ENCODE measurements around the gene SMOC2. TPM values are rescaled to one million over a fixed set of nuclear protein-coding genes. Genes with fewer than 3 reads are reported as not detected.
A peak's percentile ranks its signal among the peaks of the same experiment; 100 is the strongest.

SMOC2 gene
- total RNA-seq, 4 donors from 2014 or later: 5.8 to 14.5 (median 9.0) TPM

DNA sequence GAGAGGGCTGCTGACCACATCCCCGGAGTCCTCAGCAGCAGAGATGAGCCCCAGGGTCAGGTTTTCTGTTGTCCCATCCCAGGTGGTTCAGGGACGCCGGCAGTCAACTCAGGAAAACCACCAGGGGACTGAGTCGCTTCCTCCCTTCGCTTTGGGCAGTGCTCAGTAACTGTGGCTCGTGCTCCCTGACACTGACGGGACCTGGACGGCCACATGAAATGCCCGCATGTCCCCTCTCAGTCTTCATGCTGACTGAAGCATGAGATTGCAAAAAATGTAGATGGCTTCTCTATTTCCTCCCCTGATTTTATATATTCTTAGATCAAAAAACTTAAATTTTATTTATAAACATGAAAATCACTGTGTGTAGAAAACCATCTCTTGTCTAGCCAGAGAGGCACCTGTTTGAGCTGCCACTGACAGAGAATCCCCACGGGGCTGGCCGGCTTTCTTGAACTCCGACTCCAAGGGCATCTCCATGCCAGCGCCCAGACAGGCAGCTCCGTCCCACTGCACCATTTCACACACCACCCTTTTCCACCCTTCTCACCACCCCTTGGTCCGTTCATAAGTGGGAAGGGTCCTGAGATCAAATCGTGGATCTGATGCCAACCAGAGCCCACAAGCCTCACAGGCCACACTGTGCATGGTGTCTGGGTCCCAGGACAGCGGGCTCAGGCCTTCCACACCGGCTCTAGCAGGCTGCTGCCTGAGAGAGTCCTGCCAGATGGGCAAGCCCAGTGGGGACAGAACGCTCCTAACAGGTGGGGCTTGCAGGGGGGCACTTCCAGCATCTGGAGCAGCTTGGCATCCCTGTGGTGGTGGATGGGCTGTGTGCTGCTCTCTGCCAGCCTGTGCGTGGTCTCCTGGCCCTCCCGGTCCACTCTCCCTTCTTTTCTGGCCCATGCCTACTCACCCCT lies 98.2 kb downstream of the SMOC2 start:
- no peaks in the 10 kb centered on the region for H3K4me1 ChIP-seq
- 80 to 83% methylated on average over 1 to 21 of the region's 21 CpGs for WGBS, 2 donors (ENCODE audit: low coverage in 1 of 2)
- DNase-seq: no peak
- no peak overlapping the region for H3K27ac ChIP-seq
- no peaks in the 10 kb centered on the region for H3K27me3 ChIP-seq
- TF ChIP-seq POLR2AphosphoS5 (IDR thresholded peaks at IDR 0.05) (no peak), POLR2A (IDR thresholded peaks at IDR 0.05) (no peak), EP300 (IDR thresholded peaks at IDR 0.05; ENCODE audit: low read depth) (no peak)
- TF ChIP-seq, protein P1, sequence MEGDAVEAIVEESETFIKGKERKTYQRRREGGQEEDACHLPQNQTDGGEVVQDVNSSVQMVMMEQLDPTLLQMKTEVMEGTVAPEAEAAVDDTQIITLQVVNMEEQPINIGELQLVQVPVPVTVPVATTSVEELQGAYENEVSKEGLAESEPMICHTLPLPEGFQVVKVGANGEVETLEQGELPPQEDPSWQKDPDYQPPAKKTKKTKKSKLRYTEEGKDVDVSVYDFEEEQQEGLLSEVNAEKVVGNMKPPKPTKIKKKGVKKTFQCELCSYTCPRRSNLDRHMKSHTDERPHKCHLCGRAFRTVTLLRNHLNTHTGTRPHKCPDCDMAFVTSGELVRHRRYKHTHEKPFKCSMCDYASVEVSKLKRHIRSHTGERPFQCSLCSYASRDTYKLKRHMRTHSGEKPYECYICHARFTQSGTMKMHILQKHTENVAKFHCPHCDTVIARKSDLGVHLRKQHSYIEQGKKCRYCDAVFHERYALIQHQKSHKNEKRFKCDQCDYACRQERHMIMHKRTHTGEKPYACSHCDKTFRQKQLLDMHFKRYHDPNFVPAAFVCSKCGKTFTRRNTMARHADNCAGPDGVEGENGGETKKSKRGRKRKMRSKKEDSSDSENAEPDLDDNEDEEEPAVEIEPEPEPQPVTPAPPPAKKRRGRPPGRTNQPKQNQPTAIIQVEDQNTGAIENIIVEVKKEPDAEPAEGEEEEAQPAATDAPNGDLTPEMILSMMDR (IDR thresholded peaks at IDR 0.05): no peak
- intact Hi-C loops (cut with DNase I; ENCODE audit: low total_unique reads) (no loop called here), in situ Hi-C loops (cut with MboI; ENCODE audit: low pct_ligation_motif_present in 1 of 4, low pct_unique_long_range_greater_than_20kb in 1 of 4, low sequenced_read_pairs in 3 of 4) (no loop called here)
- no peaks in the 10 kb centered on the region for H3K9me3 ChIP-seq
- H3K36me3 ChIP-seq: no peaks in the 10 kb centered on the region
- H3K4me3 ChIP-seq: no peak overlapping the region

DNA sequence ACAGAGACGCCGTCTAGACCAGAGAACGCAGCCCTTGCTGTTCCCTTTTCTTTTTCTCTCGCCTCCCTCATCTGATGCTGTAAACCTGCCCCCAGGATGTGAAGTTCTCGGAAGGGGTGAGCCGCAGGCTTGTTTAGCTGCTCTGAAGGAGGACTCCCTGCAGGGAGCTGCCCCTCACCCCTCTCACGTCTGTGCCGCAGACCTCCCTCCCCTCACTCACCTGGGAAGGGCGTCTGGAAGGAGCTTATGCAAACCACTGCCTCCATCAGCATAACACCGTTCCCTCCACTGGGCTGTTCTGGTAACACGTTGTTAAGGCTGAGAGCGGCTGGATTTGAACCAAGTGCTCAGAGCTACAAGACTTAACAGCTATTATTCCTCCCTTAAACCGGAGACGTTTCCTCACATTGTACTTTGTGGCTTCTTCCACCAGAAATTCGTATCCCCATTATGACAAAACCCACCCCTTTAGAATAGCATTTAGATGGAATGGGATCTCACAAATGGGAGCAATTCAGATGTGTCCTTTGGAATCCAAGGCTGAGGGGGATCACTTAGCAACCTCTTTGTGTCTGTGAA lies 99.8 kb downstream of the SMOC2 start:
- in situ Hi-C loops (cut with MboI; ENCODE audit: low pct_ligation_motif_present in 1 of 4, low pct_unique_long_range_greater_than_20kb in 1 of 4, low sequenced_read_pairs in 3 of 4) (no loop called here), intact Hi-C loops (cut with DNase I; ENCODE audit: low total_unique reads) (no loop called here)
- Histone ChIP-seq H3K9me3 (no peaks in the 10 kb centered on the region), H3K36me3 (no peaks in the 10 kb centered on the region), H3K27ac (peak overlapping the region in 2 of 4 donors; percentile 36 to 41), H3K27me3 (no peaks in the 10 kb centered on the region), H3K4me1 (no peaks in the 10 kb centered on the region), H3K4me3 (no peak overlapping the region)
- WGBS, 2 donors (ENCODE audit: low coverage in 1 of 2): 60 to 72% methylated on average over 1 to 15 of the region's 15 CpGs
- no peak for TF ChIP-seq POLR2AphosphoS5 (IDR thresholded peaks at IDR 0.05)
- no peak for TF ChIP-seq POLR2A (IDR thresholded peaks at IDR 0.05)
- no peak for TF ChIP-seq EP300 (IDR thresholded peaks at IDR 0.05; ENCODE audit: low read depth)
- DNase-seq: no peak

DNA sequence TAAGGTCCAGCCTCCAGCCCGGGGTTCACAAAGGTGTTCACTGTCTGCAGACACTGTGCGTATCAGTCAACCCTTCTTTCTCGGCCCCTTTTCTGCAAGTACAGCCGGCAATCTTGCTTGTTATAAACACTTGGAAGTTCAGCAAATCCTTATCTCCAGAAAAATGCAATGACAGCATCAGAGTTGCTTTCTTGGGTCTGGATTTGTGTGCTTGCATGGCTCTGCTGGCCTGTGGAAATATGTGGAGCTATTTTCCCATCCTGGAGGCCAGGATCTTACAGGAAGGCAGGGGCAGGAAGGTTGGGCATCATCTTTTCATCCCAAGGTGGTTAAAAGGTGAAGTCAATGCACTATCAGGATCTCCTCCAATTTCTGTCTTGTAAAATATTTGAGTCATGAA lies 100.3 kb downstream of the SMOC2 start:
- 68% methylated on average over 4 of the region's 4 CpGs; no CpG with 5 or more reads in 1 of the 2 donors for WGBS, 2 donors (ENCODE audit: low coverage in 1 of 2)
- H3K4me3 ChIP-seq: no peak overlapping the region
- H3K27ac ChIP-seq: peak overlapping the region in 2 of 4 donors; percentile 36 to 41
- no peaks in the 10 kb centered on the region for H3K4me1 ChIP-seq
- no peak for DNase-seq
- no peaks in the 10 kb centered on the region for H3K9me3 ChIP-seq
- no peaks in the 10 kb centered on the region for H3K27me3 ChIP-seq
- intact Hi-C loops (cut with DNase I; ENCODE audit: low total_unique reads): no loop called here
- no peaks in the 10 kb centered on the region for H3K36me3 ChIP-seq
- in situ Hi-C loops (cut with MboI; ENCODE audit: low pct_ligation_motif_present in 1 of 4, low pct_unique_long_range_greater_than_20kb in 1 of 4, low sequenced_read_pairs in 3 of 4): no loop called here
- TF ChIP-seq, protein P1 (IDR thresholded peaks at IDR 0.05): no peak
- TF ChIP-seq EP300 (IDR thresholded peaks at IDR 0.05; ENCODE audit: low read depth) (no peak), POLR2AphosphoS5 (IDR thresholded peaks at IDR 0.05) (no peak), POLR2A (IDR thresholded peaks at IDR 0.05) (no peak)

DNA sequence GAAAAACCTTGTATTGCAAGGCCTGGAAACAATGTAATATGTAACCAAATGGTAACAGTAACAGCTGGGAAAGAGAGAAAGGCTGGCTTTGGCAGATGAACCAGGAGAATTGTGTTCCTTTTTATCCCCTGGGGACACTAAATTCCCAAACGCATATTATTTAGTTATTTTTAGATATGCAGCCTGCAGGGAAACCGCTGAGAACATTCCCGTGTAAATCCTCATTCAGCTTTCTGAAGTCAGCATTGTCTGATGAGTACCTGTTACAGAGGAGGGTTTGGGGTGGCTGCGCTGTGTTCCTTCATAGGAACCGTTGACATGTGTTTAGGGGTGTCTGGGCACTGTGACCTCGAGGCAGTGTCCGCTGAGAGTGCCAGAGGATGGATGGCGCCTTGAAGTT lies 101.3 kb downstream of the SMOC2 start:
- TF ChIP-seq, protein P1 (IDR thresholded peaks at IDR 0.05): no peak
- no peak for TF ChIP-seq POLR2A (IDR thresholded peaks at IDR 0.05)
- TF ChIP-seq EP300 (IDR thresholded peaks at IDR 0.05; ENCODE audit: low read depth): no peak
- TF ChIP-seq POLR2AphosphoS5 (IDR thresholded peaks at IDR 0.05): no peak
- Histone ChIP-seq H3K4me3 (no peak overlapping the region), H3K27me3 (no peaks in the 10 kb centered on the region), H3K4me1 (no peaks in the 10 kb centered on the region), H3K27ac (peak overlapping the region in 1 of 4 donors; percentile 41), H3K9me3 (no peaks in the 10 kb centered on the region), H3K36me3 (no peaks in the 10 kb centered on the region)
- WGBS, 2 donors (ENCODE audit: low coverage in 1 of 2): 64 to 73% methylated on average over 7 to 8 of the region's 8 CpGs
- intact Hi-C loops (cut with DNase I; ENCODE audit: low total_unique reads) (no loop called here), in situ Hi-C loops (cut with MboI; ENCODE audit: low pct_ligation_motif_present in 1 of 4, low pct_unique_long_range_greater_than_20kb in 1 of 4, low sequenced_read_pairs in 3 of 4) (no loop called here)
- DNase-seq: no peak
